GM21528 (cell line): ENCODE measurements around the gene FIZ1.

Experiments used
- ATAC-seq: cut with Tn5 transposase; IDR thresholded peaks from one replicate; pipeline ENCODE4 v1.9.1; 2021; ENCODE audit warnings: mild to moderate bottlenecking, moderate library complexity; ENCODE audit not compliant: unreplicated experiment, low FRiP score

The FIZ1 gene

DNA sequence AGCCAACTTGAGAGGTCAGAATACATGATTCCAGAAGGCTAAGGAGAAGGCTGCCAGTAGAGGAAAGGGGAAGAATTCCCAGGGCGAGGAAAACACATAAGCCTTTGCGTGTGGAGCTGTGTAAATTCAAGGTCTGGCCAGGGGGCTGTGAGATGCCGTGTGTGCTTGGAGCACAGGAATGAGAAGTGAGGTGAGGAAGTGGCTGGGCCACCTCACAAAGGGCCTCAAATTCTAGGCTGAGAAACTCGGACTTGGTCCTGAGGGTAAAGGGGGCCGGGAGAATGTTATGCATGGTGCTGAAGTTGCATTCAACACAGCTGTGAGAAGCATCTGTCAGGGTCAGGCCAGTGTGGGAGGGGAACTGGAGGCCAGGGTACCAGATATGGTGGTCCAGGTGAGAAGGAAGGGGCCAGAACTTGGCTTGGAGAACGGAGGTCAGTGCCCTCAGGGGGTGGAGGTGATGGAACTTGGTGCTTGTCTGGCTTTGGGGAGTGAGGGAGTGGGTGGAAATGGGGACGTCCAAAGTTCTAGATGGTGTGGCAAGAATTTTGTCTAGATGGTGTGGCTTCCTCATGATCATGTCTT is 36.6 kb upstream of the FIZ1 start:
- no peak for ATAC-seq

DNA sequence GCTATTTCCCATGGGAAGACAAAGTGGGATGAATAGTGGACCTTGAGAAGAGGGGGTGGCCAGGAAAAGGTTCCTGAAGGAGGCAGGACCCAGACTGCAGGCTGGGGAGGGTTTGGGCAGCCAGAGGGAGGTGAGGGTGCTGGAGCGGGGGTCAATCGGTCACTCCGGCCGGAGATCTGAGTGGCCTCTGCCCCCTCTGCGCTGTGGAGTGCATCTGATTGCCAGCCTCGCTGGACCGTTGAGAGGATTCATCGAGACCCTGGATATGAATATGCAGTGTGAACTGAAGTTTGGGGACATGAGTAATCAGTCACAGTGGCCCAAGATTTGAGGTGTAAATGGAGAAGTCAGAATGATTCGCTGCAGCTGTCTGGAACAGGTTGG is 36.0 kb upstream of the FIZ1 start:
- no peak for ATAC-seq

DNA sequence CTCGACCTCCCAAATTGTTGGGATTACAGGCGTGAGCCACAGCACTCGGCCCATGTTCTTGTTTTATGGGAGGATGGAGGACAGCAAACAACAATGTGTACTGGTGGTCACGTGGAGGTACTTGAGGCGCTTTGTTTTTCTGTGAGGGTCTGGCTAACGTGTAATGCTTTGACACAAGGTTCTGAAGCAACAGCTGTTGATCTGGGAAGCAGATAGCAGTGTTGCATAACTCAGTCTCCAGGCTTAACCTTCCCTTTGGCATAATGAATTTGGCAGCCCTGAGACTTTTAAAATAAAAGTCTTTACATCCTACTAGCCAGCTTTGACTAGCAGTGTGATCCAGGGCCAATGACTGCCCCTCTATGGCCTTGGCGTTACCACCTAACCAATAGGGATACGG is 34.5 kb upstream of the FIZ1 start:
- no peak for ATAC-seq

DNA sequence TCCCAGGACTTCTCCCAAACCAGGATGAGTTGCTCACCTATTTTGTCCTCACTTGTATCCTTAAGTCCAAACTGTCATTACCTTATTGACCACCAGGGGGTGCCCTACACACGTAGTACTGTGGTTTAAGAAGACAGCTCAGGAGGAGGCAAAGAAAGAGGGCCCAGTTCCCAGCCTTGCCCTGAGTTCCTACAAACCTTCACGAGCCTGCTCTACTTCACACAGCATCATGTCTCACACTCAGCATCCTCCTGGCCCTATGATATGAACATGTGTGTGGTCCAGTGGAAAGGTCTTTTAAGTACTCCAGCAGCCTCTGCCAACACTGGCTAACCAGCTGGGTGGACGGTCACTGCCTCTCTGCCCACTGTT is 33.1 kb upstream of the FIZ1 start:
- ATAC-seq: no peak

DNA sequence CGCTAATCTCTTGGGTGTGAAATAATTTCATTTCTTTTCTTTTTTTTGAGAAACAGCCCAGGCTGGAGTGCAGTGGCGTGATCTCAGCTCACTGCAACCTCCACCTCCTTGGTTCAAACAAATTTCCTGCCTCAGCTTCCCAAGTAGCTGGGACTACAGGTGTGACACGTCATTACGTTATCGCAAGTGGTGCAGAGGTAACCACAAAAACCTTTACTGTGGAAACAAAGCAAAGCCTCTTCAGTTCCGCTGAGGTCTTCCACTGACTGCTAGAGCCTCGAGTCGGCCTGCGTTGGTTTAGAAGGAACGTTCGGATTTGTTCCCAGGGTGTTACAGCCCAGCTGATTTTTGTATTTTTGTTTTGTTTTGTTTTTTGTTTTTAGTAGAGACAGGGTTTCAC is 27.0 kb upstream of the FIZ1 start:
- ATAC-seq: no peak

DNA sequence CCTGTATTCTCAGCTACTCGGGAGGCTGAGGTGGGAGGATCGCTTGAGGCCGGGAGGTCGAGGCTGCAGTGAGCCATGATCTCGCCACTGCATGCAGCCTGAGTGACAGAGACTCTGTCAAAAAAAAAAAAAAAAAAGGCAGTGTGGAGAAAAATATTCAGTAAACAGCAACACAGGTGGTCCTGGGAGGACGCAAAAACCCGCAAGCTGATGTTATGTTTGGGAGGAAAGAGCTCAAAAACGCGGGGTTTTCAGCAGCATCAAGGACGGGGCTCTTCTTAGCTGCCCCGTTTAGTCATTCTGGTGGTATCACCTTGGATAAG is 25.6 kb upstream of the FIZ1 start:
- no peak for ATAC-seq

DNA sequence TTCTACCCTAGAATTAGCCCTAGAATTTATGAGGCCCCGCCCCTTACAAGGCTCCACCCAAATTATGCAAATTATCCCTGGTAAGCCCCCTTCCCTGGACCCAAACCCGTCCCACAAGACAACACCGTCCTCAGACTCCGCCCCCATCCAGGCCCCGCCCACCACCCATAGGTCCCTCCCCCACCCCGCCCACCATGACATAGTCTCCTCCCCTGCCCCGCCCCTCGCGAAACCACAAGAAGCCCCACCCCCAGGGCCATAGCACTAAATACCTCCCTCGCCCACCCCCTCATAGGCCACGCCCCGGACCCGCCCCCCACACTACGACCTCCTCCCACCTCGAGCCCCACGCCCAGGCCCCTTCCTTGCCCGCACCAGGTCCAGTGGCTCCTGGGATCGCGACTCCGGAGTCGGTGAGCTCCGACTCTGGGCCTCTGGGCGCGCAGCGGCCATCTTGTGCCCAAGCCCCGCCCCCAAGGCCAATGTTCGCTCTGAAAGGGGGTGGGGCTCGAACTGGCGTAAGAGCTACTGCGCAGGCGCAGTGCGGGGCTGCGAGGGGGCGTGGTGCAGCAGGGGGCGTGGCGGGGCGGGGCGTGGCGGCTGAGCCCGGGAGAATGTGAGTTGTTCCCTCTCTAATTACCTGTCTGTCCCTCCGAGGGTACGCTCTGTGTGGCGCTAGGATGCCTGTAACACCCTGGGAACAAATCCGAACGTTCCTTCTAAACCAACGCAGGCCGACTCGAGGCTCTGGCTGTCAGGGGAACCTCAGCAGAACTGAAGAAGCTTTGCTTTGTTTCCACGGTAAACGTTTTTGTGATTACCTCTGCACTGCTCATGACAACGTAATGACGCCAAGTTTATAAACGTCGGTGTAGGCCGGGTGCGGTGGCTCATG is 25.0 kb upstream of the FIZ1 start, which contains the start of gene ZNF784:
ZNF784 (minus strand) TSS at position 458 of the 895 bp plus-strand sequence; CDS start at position 453, 5 bp downstream.
- peak; percentile 45 for ATAC-seq

DNA sequence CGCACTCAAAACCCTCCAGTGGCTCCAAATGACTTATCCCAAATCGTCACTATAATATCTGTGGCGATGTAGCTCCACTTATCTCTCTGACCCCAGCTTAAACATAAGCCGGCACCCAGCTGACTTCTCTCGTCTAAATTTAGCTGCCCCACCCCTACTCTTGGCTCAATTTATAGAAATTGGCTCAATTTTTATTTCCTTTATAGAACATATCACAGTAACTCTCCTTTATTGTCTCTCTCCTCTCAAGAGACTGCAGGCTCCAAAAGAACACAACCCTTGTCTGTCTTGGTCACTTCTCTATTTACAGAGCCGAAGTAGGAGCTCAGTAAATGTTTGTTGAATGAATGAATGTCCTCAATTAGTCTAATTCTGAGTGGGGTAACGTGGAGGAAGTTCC is 24.2 kb upstream of the FIZ1 start:
- ATAC-seq: no peak

DNA sequence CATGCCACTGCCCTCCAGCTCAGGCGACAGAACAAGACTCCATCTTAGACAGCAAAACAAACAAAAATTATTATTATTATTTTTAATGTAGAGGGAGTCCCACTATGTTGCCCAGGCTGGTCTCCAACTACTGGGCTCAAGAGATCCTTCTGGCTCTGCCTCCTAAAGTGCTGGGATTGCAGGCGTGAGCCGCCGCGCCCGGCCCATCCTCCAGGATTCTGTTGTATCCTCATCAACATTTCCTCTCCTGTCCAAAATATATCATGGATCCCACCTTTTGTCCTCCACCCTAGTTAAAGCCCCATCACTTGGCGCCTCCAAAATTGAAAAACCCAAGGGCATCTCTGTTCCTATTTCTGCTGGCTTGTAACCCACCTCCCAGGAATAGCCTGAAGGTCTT is 23.8 kb upstream of the FIZ1 start:
- no peak for ATAC-seq

DNA sequence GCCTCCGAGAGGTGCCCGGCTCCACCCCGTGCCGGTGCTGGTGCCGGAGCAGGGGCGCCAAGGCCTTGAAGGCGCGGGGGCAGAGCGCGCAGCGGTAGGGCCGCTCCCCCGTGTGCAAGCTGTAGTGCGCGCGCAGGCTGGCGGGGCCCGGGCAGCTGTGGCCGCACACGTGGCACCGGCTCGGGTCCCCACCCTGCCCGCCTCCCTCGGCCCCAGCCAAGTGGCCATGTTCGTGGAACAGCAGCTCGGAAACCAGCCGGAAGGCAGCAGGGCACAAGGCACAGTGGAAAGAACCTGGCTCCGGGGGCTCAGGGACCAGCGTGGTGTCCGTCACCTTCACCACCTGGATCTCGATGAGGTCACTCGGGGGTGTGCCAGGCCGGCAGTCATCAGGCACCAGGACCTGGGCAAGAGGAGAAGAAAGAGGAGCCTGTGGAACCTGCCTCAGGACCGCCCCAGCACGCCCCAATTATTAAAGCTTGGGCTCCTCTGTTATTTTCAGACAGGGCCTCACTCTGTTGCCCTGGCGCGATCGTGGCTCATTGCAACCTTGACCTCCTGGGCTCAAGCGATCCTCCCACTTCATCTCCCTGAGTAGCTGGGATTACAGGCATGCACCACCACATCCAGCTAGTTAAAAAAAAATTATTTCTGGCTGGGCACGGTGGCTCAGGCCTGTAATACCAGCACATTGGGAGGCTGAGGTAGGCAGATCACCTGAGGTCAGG is 23.1 kb upstream of the FIZ1 start:
- ATAC-seq: no peak

DNA sequence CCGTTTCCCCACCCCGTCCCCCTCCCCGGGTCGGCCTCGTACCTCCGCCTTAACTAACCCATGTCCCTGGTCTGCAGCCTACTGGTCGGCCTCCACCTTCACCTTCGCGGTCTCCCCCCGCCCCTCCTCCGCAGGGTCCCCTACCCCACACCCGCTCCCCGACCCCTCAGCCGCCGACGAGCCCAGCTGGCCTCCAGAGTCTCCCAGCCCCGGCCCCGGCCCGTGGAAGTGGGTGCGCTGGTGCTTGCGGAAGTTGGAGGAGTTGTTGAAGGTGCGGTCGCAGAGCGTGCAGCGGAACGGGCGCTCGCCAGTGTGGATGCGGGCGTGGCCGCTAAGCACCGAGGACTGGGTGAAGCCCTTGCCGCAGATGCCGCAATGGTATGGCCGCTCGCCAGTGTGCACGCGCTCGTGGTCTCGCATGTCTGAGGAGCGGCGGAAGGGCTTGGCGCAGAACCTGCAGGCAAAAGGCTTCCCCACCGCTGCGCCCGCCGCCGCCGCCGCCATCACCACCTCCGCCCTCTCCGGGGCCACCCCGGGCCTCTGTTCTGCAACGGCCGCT is 22.4 kb upstream of the FIZ1 start:
- ATAC-seq: no peak

DNA sequence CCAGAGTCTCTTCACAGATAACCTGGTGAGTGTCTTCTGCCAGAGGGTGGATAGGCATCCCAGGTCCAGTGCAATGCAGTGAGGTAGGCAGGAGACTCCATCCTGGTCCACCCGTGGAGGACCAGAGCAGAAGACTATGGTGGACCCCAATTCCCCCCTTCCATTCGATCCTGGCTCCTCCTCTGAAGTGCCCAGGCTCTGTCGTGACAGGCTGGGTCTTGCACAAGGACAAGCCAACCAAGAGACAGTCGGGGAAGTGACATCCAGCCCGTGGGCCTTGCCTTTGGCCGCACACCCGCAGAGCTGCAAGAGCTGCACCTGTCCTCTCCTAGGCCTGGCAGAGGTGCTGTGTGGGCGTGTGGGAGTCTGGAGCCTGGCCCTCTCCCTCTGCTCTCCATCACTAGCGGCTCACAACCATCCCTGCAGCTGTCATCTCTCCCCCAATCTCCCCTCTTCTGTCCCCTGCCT is 21.9 kb upstream of the FIZ1 start:
- ATAC-seq: no peak

DNA sequence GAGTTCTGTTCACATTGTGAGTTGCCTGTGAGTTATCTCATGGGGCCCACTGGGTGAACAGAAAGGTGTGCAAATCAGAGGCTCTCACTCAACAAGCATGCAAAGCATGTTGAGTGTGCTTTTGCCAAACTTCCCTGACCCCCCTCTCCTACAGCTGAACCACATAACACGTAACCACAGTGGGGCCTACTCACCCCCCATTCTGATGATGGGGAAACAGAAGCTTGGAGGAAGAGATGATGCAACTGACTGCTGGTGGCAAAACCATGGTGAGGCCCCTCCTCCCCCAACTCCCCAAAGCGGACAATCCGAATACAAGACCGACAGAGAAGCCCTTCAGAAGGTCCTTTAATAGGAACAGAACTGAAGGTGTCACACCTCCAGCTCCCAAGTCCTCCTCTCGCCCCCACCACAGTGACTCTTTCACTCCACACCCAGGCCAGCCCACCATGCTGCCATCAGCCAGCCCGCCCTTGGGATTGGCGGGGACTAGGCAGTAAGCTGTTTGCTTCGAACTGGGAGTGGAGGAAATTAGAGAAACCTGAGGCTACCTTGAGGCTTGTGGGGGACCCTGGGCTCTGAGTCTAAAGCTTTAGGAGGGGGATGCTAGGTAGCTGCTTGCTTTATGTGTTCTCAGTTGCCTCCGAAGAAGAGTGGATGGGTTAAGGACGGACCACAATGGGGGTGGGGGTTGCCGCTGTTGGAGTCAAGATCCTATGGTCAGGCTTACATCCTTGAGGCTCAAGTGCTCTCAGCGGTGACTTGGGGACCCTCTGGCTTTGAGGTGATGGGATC is 21.3 kb upstream of the FIZ1 start:
- ATAC-seq: no peak

DNA sequence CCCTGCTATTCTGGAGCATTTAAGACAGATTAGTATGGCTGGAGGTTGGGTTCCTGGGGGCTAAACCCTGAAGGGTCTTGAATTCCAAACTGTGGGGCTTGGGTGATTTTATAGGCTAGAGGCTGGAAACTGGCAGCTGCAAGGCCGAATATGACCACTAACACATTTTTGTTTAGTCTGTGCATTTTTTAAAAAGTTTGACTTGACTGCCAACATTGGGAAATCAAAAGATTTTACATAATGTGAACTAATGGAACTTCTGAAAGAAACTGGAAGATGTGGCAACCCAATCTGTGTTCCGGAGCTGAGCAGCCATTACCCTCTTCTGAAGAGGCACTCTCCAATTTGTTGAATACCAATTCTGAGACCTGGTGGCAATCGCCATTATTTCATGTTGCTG is 20.0 kb upstream of the FIZ1 start:
- no peak for ATAC-seq

DNA sequence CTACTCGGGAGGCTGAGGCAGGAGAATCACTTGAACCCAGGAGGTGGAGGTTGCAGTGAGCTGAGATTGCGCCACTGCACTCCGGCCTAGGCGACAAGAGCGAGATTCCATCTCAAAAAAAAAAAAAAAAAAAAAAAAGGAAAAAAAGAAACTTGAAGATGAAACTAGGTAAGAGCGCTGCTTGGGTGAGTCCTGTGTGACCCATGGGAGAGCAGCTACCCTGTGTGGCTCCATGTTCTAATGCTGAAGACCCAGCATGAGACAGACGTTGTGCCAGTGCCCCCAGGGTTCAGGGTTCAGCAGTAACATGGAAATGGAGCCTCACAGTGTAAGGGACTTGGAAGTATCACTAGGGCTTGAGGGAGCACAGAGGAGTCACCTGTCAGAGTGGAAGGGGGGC is 19.1 kb upstream of the FIZ1 start:
- ATAC-seq: no peak

DNA sequence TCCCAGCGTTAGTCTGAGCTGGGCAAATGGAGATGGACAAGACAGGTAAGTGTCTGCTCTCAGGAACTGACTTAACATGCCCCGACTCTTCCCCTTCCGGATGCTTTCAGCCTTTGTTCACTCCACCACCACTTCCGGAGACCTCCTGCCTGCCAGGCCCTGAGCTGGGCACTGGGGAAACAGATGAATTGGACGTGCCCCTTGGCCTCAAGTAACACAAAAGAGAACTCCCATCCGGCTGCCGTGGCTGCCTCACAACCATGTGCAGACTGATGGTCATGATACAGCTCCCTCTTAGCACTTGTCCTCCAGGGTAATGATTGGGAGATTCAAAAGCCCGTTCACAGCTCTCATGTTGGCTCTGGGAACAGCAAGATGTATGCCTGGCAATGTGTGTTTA is 18.1 kb upstream of the FIZ1 start:
- ATAC-seq: no peak

DNA sequence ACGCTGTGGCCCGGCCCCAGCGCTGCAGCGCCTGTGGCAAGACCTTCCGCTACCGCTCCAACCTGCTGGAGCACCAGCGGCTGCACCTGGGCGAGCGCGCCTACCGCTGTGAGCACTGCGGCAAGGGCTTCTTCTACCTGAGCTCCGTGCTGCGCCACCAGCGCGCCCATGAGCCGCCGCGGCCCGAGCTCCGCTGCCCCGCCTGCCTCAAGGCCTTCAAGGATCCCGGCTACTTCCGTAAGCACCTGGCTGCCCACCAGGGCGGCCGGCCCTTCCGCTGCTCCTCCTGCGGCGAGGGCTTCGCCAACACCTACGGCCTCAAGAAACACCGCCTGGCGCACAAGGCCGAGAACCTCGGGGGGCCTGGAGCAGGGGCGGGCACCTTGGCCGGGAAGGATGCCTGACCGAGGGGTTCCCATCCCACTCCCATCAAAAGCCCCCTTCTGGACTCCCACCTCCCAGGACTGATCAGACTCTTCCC is 17.1 kb upstream of the FIZ1 start:
- ATAC-seq: no peak

DNA sequence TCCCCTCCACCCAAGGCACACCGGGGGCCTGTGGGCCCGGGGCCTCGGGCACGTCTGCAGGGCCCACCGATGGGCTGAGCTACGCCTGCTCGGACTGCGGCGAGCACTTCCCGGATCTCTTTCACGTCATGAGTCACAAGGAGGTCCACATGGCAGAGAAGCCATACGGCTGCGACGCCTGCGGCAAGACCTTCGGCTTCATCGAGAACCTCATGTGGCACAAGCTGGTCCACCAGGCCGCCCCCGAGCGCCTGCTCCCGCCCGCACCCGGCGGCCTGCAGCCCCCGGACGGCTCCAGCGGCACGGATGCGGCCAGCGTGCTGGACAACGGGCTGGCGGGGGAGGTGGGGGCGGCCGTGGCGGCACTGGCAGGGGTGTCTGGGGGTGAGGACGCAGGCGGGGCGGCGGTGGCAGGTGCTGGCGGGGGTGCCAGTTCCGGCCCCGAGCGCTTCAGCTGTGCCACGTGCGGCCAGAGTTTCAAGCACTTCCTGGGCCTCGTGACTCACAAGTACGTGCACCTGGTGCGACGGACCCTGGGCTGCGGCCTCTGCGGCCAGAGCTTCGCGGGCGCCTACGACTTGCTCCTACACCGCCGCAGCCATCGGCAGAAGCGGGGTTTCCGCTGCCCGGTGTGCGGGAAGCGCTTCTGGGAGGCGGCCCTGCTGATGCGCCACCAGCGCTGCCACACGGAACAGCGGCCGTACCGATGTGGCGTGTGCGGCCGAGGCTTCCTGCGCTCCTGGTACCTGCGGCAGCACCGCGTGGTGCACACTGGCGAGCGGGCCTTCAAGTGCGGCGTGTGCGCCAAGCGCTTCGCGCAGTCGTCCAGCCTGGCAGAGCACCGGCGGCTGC is 16.5 kb upstream of the FIZ1 start:
- ATAC-seq: no peak

DNA sequence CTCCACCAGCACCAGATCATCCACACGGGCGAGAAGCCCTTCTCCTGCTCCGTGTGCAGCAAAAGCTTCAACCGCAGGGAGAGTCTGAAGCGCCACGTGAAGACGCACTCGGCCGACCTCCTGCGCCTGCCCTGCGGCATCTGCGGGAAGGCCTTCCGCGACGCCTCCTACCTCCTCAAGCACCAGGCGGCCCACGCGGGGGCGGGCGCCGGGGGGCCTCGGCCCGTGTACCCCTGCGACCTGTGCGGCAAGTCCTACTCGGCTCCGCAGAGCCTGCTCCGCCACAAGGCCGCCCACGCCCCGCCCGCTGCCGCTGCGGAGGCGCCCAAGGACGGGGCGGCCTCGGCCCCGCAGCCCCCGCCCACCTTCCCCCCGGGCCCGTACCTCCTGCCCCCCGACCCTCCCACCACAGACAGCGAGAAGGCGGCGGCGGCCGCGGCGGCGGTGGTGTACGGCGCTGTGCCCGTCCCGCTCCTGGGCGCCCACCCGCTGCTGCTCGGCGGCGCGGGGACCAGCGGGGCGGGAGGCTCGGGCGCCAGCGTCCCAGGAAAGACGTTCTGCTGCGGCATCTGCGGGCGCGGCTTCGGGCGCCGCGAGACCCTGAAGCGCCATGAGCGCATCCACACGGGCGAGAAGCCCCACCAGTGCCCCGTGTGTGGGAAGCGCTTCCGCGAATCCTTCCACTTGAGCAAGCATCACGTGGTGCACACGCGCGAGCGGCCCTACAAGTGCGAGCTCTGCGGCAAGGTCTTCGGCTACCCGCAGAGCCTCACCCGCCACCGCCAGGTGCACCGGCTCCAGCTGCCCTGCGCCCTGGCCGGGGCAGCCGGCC is 15.6 kb upstream of the FIZ1 start:
- ATAC-seq: no peak
